H1 (cell line): Measurements from ENCODE around the gene PELO.

Experiments used
- BRCA1 ChIP-seq: IDR thresholded peaks from 2 replicates; pipeline ENCODE4 v1.6.1; 2012; ENCODE audit warnings: low read depth, low read length, improper control_type of control experiment
- CHD2 ChIP-seq: IDR thresholded peaks from 2 replicates; pipeline ENCODE4 v1.6.1; 2012; ENCODE audit warnings: low read length, improper control_type of control experiment
- CTBP2 ChIP-seq: IDR thresholded peaks from 2 replicates; pipeline ENCODE4 v1.7.0; 2011; ENCODE audit warnings: borderline replicate concordance, mild to moderate bottlenecking, moderate library complexity, mixed read lengths, low read length; ENCODE audit not compliant: insufficient read depth, insufficient read length
- EZH2 ChIP-seq: fragments of 200-600 bp; sonication (generic); IDR thresholded peaks from 2 replicates; pipeline ENCODE4 v1.7.1; 2012; ENCODE audit warnings: low read depth, mild to moderate bottlenecking, moderate library complexity, low read length, inconsistent platforms; ENCODE audit not compliant: severe bottlenecking
- HDAC6 ChIP-seq: IDR thresholded peaks from one replicate; pipeline ENCODE4 v1.7.1; 2012; ENCODE audit warnings: low read depth, mild to moderate bottlenecking, inconsistent platforms, low read length, moderate library complexity
- POLR2A ChIP-seq, 2 experiments: IDR thresholded peaks; 1 replicate in 1 of 2; 2 replicates in 1 of 2; pipeline ENCODE4 v1.6.1; 2011; ENCODE audit warnings: low read depth in 2 of 2, low read length in 2 of 2, mild to moderate bottlenecking in 2 of 2; ENCODE audit errors: control extremely low read depth in 1 of 2
- TF ChIP-seq, protein P1 (sequence below), 3 experiments: IDR thresholded peaks; 1 replicate in 2 of 3; 2 replicates in 1 of 3; pipeline versions ENCODE4 v1.5.1 to v1.6.1; 2011; ENCODE audit warnings: low read length in 3 of 3, mild to moderate bottlenecking in 3 of 3, inconsistent platforms in 2 of 3, low read depth in 1 of 3, moderate library complexity in 1 of 3; ENCODE audit not compliant: insufficient read depth in 1 of 3; ENCODE audit errors: control extremely low read depth in 1 of 3

DNA sequence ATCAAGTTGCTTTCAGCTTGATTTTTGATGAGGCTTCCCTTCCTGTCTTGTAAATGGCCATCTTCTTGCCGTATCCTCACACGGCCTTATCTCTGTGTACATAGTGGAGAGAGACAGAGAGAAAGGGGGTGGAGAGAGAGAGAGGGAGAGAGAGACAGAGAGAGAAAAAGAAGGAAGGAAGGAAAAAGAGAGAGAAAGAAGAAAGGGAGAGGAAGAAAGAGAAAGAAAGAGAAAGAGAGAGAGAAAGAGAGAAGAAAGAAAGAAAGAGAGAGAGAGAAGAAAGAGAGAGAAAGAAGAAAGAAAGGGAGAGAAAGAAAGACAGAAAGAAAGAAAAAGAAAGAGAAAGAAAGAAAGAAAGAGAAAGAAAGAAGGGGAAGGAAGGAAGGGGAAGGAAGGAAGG, 46.6 kb downstream of the PELO start:
- TF ChIP-seq, protein P1, sequence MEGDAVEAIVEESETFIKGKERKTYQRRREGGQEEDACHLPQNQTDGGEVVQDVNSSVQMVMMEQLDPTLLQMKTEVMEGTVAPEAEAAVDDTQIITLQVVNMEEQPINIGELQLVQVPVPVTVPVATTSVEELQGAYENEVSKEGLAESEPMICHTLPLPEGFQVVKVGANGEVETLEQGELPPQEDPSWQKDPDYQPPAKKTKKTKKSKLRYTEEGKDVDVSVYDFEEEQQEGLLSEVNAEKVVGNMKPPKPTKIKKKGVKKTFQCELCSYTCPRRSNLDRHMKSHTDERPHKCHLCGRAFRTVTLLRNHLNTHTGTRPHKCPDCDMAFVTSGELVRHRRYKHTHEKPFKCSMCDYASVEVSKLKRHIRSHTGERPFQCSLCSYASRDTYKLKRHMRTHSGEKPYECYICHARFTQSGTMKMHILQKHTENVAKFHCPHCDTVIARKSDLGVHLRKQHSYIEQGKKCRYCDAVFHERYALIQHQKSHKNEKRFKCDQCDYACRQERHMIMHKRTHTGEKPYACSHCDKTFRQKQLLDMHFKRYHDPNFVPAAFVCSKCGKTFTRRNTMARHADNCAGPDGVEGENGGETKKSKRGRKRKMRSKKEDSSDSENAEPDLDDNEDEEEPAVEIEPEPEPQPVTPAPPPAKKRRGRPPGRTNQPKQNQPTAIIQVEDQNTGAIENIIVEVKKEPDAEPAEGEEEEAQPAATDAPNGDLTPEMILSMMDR (IDR thresholded peaks at IDR 0.05; ENCODE audit: control extremely low read depth in 1 of 3, insufficient read depth in 1 of 3, low read depth in 1 of 3, low read length in 3 of 3): no peak
- TF ChIP-seq BRCA1 (no peak), CTBP2 (no peak), POLR2A (IDR thresholded peaks at IDR 0.05; ENCODE audit: control extremely low read depth in 1 of 2, low read depth in 2 of 2, low read length in 2 of 2) (no peak), HDAC6 (no peak), CHD2 (no peak), EZH2 (no peak)
